RWPE2 (cell line): ENCODE data around the gene TEX51.

ENCODE experiments used
- ATAC-seq: fragments of 200-7000 bp; cut with Tn5 transposase; 3 replicates; pipeline ENCODE4 v1.9.1; 2021; ENCODE audit warnings: low read depth
- DNase-seq: peaks from one replicate; pipeline ENCODE4 v3.0.0-alpha.2; 2020; ENCODE audit warnings: low spot score
- H3K27ac ChIP-seq: fragments of 450-650 bp; 2 replicates; pipeline ENCODE4 v1.5.1; 2017; ENCODE audit warnings: mild to moderate bottlenecking; ENCODE audit not compliant: poor library complexity, severe bottlenecking
- H3K27me3 ChIP-seq: fragments of 250-450 bp; sonication (Bioruptor Pico); 2 replicates; pipeline ENCODE4 v1.5.1; 2021; ENCODE audit warnings: mild to moderate bottlenecking, moderate library complexity; ENCODE audit not compliant: insufficient read depth, poor library complexity, severe bottlenecking
- H3K36me3 ChIP-seq: fragments of 250-450 bp; sonication (Bioruptor Pico); 2 replicates; pipeline ENCODE4 v1.5.1; 2020; ENCODE audit warnings: low read depth, mild to moderate bottlenecking, moderate library complexity
- H3K4me1 ChIP-seq: fragments of 250-450 bp; sonication (Bioruptor Pico); 2 replicates; pipeline ENCODE4 v1.5.1; 2021; ENCODE audit warnings: mild to moderate bottlenecking, moderate library complexity; ENCODE audit not compliant: insufficient read depth, poor library complexity, severe bottlenecking
- H3K4me3 ChIP-seq: fragments of 250-450 bp; sonication (Bioruptor Pico); 2 replicates; pipeline ENCODE4 v1.5.1; 2021; ENCODE audit warnings: mild to moderate bottlenecking, moderate library complexity; ENCODE audit not compliant: severe bottlenecking
- H3K9me3 ChIP-seq: fragments of 250-450 bp; sonication (Bioruptor Pico); 2 replicates; pipeline ENCODE4 v1.5.1; 2021; ENCODE audit warnings: mild to moderate bottlenecking, moderate library complexity; ENCODE audit not compliant: severe bottlenecking
- TF ChIP-seq, protein P1 (sequence below): fragments of 450-650 bp; IDR thresholded peaks from one replicate; pipeline ENCODE4 v1.5.1; 2017; ENCODE audit warnings: mild to moderate bottlenecking, moderate library complexity; ENCODE audit not compliant: poor library complexity, severe bottlenecking

The TEX51 gene

DNA sequence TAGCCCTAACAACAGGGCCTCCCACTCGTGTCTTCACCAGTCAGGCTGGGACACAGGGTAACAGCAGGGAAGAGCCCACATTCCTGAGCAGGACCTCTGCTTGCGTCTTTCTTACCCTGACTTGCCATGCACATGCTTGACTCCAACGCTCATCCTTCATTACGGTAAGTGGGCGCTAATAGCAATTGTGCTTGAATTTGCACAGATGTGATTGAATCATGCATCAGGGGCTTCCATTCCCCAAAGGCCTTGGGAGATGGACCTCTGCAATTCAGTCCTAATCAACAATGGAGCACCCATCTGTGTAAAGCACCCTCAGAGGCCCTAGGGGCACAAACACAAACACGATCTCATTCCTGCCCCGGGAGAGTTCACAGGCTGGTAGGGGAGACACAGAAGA is 13.5 kb downstream of the TEX51 start:
- Histone ChIP-seq H3K4me1 (no peaks in the 10 kb centered on the region), H3K27ac (no peak overlapping the region), H3K9me3 (no peaks in the 10 kb centered on the region), H3K4me3 (no peak overlapping the region), H3K27me3 (peaks cover 11% of the 10 kb centered on the region), H3K36me3 (no peaks in the 10 kb centered on the region)
- no peak for ATAC-seq
- TF ChIP-seq, protein P1, sequence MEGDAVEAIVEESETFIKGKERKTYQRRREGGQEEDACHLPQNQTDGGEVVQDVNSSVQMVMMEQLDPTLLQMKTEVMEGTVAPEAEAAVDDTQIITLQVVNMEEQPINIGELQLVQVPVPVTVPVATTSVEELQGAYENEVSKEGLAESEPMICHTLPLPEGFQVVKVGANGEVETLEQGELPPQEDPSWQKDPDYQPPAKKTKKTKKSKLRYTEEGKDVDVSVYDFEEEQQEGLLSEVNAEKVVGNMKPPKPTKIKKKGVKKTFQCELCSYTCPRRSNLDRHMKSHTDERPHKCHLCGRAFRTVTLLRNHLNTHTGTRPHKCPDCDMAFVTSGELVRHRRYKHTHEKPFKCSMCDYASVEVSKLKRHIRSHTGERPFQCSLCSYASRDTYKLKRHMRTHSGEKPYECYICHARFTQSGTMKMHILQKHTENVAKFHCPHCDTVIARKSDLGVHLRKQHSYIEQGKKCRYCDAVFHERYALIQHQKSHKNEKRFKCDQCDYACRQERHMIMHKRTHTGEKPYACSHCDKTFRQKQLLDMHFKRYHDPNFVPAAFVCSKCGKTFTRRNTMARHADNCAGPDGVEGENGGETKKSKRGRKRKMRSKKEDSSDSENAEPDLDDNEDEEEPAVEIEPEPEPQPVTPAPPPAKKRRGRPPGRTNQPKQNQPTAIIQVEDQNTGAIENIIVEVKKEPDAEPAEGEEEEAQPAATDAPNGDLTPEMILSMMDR = no peak
- no peak for DNase-seq

- DNase-seq = no peak
- Histone ChIP-seq H3K4me1 (no peaks in the 10 kb centered on the region), H3K4me3 (no peak overlapping the region), H3K9me3 (no peaks in the 10 kb centered on the region), H3K27ac (no peak overlapping the region), H3K27me3 (peaks cover 3% of the 10 kb centered on the region), H3K36me3 (no peaks in the 10 kb centered on the region)
- TF ChIP-seq, protein P1 = no peak
- no peak for ATAC-seq
These were observed 14.6 kb downstream of the TEX51 start for GRCh38 chr2:126913329-126913728.

DNA sequence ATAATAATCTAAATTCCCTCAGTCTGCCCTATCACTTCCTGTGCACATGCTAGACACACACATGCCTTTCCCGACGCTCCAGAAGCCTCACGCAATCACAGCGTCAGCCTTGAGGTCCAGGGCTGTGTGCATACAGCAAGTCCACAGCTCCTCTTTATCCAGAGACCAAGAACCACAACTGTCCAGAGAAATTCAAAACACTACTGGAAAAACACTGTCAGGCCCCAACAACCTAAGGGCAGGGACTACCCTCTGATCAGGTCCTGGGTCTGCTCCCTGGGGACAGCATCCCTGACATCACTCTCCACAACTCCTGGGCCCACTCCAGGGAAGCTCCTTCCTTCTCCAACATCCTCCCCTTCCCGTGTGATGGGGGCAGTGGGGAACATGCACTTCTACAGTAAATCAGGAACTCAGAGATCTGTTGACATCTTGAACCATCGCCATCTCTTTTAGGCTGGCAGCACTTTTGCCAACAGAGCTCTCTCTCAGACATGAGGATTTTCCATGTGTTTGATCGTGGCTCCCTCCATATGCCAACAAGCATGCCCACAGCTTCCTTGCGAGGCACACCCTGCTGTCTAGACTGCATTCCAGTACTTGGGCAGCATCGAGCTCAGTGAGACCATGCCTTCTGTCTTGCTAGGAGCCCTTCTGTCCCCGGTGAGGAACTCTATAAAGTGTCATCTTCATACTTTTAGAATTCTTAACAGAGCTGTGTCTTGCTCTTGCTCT is 15.4 kb downstream of the TEX51 start:
- Histone ChIP-seq H3K36me3 (no peaks in the 10 kb centered on the region), H3K27ac (no peak overlapping the region), H3K27me3 (peaks cover 3% of the 10 kb centered on the region), H3K9me3 (no peaks in the 10 kb centered on the region), H3K4me1 (no peaks in the 10 kb centered on the region), H3K4me3 (no peak overlapping the region)
- no peak for DNase-seq
- TF ChIP-seq, protein P1 = no peak
- ATAC-seq = no peak; the same call in 2 of the 3 replicates

- no peak for ATAC-seq
These were observed 16.3 kb downstream of the TEX51 start for GRCh38 chr2:126914811-126915500.

More at GRCh38 chr2:126914811-126915500, 16.3 kb downstream of the TEX51 start:
- DNase-seq = no peak
- Histone ChIP-seq H3K27ac (no peak overlapping the region), H3K4me3 (no peak overlapping the region), H3K36me3 (no peaks in the 10 kb centered on the region), H3K4me1 (no peaks in the 10 kb centered on the region), H3K27me3 (peaks cover 3% of the 10 kb centered on the region), H3K9me3 (no peaks in the 10 kb centered on the region)
- TF ChIP-seq, protein P1 = no peak
